Stimulated activated memory B cell treated with anti-CD40 and anti-IgM and Interleukin-4, amounts not matched to agents 10 μg/mL and 1 μg/mL and 100 μg/mL, for 72 hours (primary cell): ENCODE results near the gene ZDHHC19.
A peak's percentile ranks its signal among the peaks of the same experiment; 100 is the strongest.

ENCODE experiments used
- ATAC-seq: fragments of 150-1000 bp; cut with Tn5 transposase; 2 replicates; pipeline ENCODE4 v1.10.0; 2021
- H3K27ac Mint-ChIP-seq: one replicate; pipeline ENCODE4 v1.8.0; 2022; ENCODE audit warnings: mild to moderate bottlenecking, mixed read lengths
- H3K27me3 Mint-ChIP-seq: one replicate; pipeline ENCODE4 v1.8.0; 2022; ENCODE audit warnings: mixed read lengths
- H3K36me3 Mint-ChIP-seq: one replicate; pipeline ENCODE4 v1.8.0; 2022; ENCODE audit warnings: mixed read lengths
- H3K4me1 Mint-ChIP-seq: one replicate; pipeline ENCODE4 v1.8.0; 2022; ENCODE audit warnings: mixed read lengths
- H3K4me3 Mint-ChIP-seq: one replicate; pipeline ENCODE4 v1.8.0; 2022; ENCODE audit warnings: mild to moderate bottlenecking, moderate library complexity, mixed read lengths
- H3K9me3 Mint-ChIP-seq: one replicate; pipeline ENCODE4 v1.8.0; 2022; ENCODE audit warnings: mixed read lengths

The ZDHHC19 gene

GRCh38 chr3:196163212-196163611 is 48.0 kb downstream of the ZDHHC19 start:
- no peak overlapping the region for H3K27ac Mint-ChIP-seq
- H3K4me1 Mint-ChIP-seq, result peaks cover 14% of the 10 kb centered on the region
- H3K4me3 Mint-ChIP-seq, result no peak overlapping the region
- no peak for ATAC-seq
- H3K27me3 Mint-ChIP-seq, result no peaks in the 10 kb centered on the region
- no peaks in the 10 kb centered on the region for H3K36me3 Mint-ChIP-seq
- no peaks in the 10 kb centered on the region for H3K9me3 Mint-ChIP-seq

DNA sequence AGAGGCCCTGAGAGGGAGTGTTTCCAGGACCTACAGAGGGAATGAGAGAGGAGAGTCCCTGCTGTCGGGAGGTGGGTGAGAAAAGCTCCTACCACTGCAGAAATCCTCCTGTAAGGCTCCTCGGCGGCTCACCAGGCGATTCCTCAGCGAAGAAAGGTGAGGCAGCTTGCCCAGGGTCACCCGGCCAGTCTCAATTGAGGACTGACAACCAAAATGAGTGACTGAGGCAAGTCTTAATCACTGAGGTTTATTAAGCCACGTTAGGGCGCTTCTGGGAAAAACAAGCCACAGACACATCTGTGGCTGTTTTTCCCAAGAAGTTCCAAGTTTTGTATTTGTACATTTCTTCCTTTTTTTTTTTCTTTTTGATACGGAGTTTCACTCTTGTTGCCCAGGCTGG is 48.5 kb downstream of the ZDHHC19 start:
- H3K4me3 Mint-ChIP-seq, result no peak overlapping the region
- no peaks in the 10 kb centered on the region for H3K36me3 Mint-ChIP-seq
- no peaks in the 10 kb centered on the region for H3K9me3 Mint-ChIP-seq
- no peak overlapping the region for H3K27ac Mint-ChIP-seq
- H3K4me1 Mint-ChIP-seq, result peaks cover 14% of the 10 kb centered on the region
- H3K27me3 Mint-ChIP-seq, result no peaks in the 10 kb centered on the region
- ATAC-seq, result no peak

GRCh38 chr3:196159952-196160804 is 51.0 kb downstream of the ZDHHC19 start:
- no peaks in the 10 kb centered on the region for H3K36me3 Mint-ChIP-seq
- H3K27ac Mint-ChIP-seq, result peak overlapping the region; percentile 93

DNA sequence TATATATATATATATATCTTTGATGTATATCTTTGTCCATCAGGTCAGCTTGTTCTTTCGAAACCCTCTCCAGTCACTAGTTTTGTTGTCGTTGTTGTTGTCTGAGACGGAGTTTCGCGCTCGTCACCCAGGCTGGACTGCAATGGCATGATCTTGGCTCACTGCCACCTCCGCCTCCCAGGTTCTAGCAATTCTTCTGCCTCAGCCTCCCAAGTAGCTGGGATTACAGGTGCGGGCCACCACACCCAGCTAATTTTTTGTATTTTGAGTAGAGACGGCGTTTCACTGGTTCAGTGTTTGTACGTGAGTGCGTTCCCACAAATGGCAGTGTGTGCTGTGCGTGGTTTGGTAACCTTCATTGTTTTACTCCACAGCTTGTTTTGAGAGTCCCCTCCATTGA is 51.7 kb downstream of the ZDHHC19 start:
- peak overlapping the region; percentile 93 for H3K27ac Mint-ChIP-seq
- no peak for ATAC-seq
- H3K36me3 Mint-ChIP-seq, result no peaks in the 10 kb centered on the region
- H3K27me3 Mint-ChIP-seq, result no peaks in the 10 kb centered on the region
- H3K4me3 Mint-ChIP-seq, result peak overlapping the region; percentile 59
- no peaks in the 10 kb centered on the region for H3K9me3 Mint-ChIP-seq
- peaks cover 22% of the 10 kb centered on the region for H3K4me1 Mint-ChIP-seq

More at GRCh38 chr3:196159952-196160804, 51.0 kb downstream of the ZDHHC19 start:
- Mint-ChIP-seq H3K4me1 (peaks cover 15% of the 10 kb centered on the region), H3K9me3 (no peaks in the 10 kb centered on the region), H3K27me3 (no peaks in the 10 kb centered on the region), H3K4me3 (peak overlapping the region; percentile 59)
- peak; percentile 99 for ATAC-seq

GRCh38 chr3:196156160-196156559 is 55.0 kb downstream of the ZDHHC19 start:
- peaks cover 26% of the 10 kb centered on the region for H3K4me1 Mint-ChIP-seq

DNA sequence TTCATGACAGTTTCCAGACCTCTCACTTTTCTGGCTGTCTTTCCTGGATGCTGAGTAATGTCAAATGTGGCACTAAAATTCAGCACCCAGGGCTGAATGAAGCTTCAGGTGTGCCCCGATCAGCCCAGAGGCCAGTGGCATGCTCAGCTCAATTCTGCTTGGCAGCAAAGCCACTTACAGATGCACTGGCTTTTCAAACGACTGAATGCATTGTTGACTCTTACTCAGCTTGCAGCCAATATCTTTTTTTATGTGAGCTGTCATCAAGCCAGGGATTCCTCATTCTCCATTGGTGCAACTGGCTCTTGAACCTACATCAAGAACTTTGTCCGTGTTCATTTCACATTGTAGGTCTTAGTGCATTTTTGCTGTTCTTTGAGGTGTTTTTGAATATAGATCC is 60.7 kb downstream of the ZDHHC19 start:
- H3K27me3 Mint-ChIP-seq, result no peaks in the 10 kb centered on the region
- H3K27ac Mint-ChIP-seq, result peak overlapping the region; percentile 41
- H3K9me3 Mint-ChIP-seq, result peaks cover 6% of the 10 kb centered on the region
- no peaks in the 10 kb centered on the region for H3K36me3 Mint-ChIP-seq
- H3K4me3 Mint-ChIP-seq, result no peak overlapping the region
- peaks cover 37% of the 10 kb centered on the region for H3K4me1 Mint-ChIP-seq
- ATAC-seq, result no peak

More at GRCh38 chr3:196156160-196156559, 55.0 kb downstream of the ZDHHC19 start:
- Mint-ChIP-seq H3K27ac (no peak overlapping the region), H3K9me3 (no peaks in the 10 kb centered on the region), H3K36me3 (no peaks in the 10 kb centered on the region), H3K27me3 (no peaks in the 10 kb centered on the region), H3K4me3 (no peak overlapping the region)
- no peak for ATAC-seq

GRCh38 chr3:196149831-196150301 is 61.3 kb downstream of the ZDHHC19 start:
- Mint-ChIP-seq H3K36me3 (no peaks in the 10 kb centered on the region), H3K27me3 (no peaks in the 10 kb centered on the region), H3K4me3 (no peak overlapping the region), H3K27ac (peak overlapping the region; percentile 41), H3K4me1 (peaks cover 32% of the 10 kb centered on the region), H3K9me3 (peaks cover 6% of the 10 kb centered on the region)
- ATAC-seq, result peak; percentile 84

GRCh38 chr3:196149375-196149774 is 61.8 kb downstream of the ZDHHC19 start:
- peaks cover 31% of the 10 kb centered on the region for H3K4me1 Mint-ChIP-seq
- no peak overlapping the region for H3K4me3 Mint-ChIP-seq
- no peaks in the 10 kb centered on the region for H3K36me3 Mint-ChIP-seq
- H3K27ac Mint-ChIP-seq, result peak overlapping the region; percentile 41
- no peaks in the 10 kb centered on the region for H3K27me3 Mint-ChIP-seq
- no peak for ATAC-seq
- H3K9me3 Mint-ChIP-seq, result peaks cover 6% of the 10 kb centered on the region
